MM.1S (cell line): ENCODE results near the gene TUBA1A.

Experiments used
- CTCF ChIP-seq: fragments of 300-600 bp; sonication (generic); IDR thresholded peaks from 2 replicates; pipeline ENCODE4 v1.5.1; 2016; ENCODE audit warnings: antibody characterized with exemption, low read length, mixed read lengths
- EZH2 ChIP-seq: fragments of 300-600 bp; sonication (generic); optimal IDR thresholded peaks from 2 replicates; pipeline ENCODE3; 2017; ENCODE audit warnings: low read depth, mild to moderate bottlenecking, antibody characterized with exemption, low read length, mixed read lengths

GRCh38 chr12:49219417-49220026 is 30.6 kb upstream of the TUBA1A start:
- TF ChIP-seq EZH2 (no peak), CTCF (no peak)
